HEK293T (cell line): ENCODE measurements around the gene PITX1.

Source experiments
- CTCF ChIA-PET: fragments of 350-600 bp; formaldehyde crosslinking; extraction: SDS; loops from one replicate; lab custom pipeline; 2021; ENCODE audit warnings: antibody characterized with exemption, inconsistent platforms; lab: Yijun Ruan, JAX
- POLR2A ChIA-PET: fragments of 350-600 bp; formaldehyde crosslinking; extraction: SDS; loops from one replicate; lab custom pipeline; 2020; ENCODE audit warnings: antibody characterized with exemption, inconsistent platforms; lab: Yijun Ruan, JAX
- DNase-seq: peaks from one replicate; pipeline ENCODE4 v3.0.0; 2012; ENCODE audit warnings: mixed read lengths; ENCODE audit errors: extremely low spot score
- ARNT ChIP-seq: fragments of 450-650 bp; IDR thresholded peaks from 2 replicates; pipeline ENCODE4 v1.6.1; 2017; ENCODE audit warnings: mild to moderate bottlenecking
- BHLHE40 ChIP-seq: fragments of 450-650 bp; IDR thresholded peaks from 2 replicates; pipeline ENCODE4 v1.6.1; 2016; ENCODE audit warnings: mild to moderate bottlenecking, moderate library complexity, borderline replicate concordance
- CTBP1 ChIP-seq: fragments of 450-650 bp; IDR thresholded peaks from 2 replicates; pipeline ENCODE4 v1.6.1; 2016; ENCODE audit warnings: borderline replicate concordance
- ELF4 ChIP-seq: fragments of 450-650 bp; IDR thresholded peaks from 2 replicates; pipeline ENCODE4 v1.6.1; 2017; ENCODE audit warnings: antibody characterized with exemption
- FOXA1 ChIP-seq: fragments of 450-650 bp; IDR thresholded peaks from 2 replicates; pipeline ENCODE4 v1.6.1; 2016; ENCODE audit warnings: mild to moderate bottlenecking
- FOXK2 ChIP-seq: fragments of 450-650 bp; IDR thresholded peaks from 2 replicates; pipeline ENCODE4 v1.6.1; 2016; ENCODE audit warnings: mild to moderate bottlenecking
- FOXM1 ChIP-seq: fragments of 450-650 bp; IDR thresholded peaks from 2 replicates; pipeline ENCODE4 v1.6.1; 2017; ENCODE audit warnings: mild to moderate bottlenecking, borderline replicate concordance
- HDGF ChIP-seq: fragments of 450-650 bp; IDR thresholded peaks from 2 replicates; pipeline ENCODE4 v1.6.1; 2017; ENCODE audit warnings: antibody characterized with exemption, borderline replicate concordance
- L3MBTL2 ChIP-seq: fragments of 450-650 bp; conservative IDR thresholded peaks from 2 replicates; pipeline ENCODE4 v1.6.1; 2016; ENCODE audit warnings: mild to moderate bottlenecking
- LEF1 ChIP-seq: fragments of 450-650 bp; IDR thresholded peaks from 2 replicates; pipeline ENCODE4 v1.6.1; 2017; ENCODE audit warnings: mild to moderate bottlenecking, borderline replicate concordance
- NFRKB ChIP-seq: fragments of 450-650 bp; IDR thresholded peaks from 2 replicates; pipeline ENCODE4 v1.6.1; 2016; ENCODE audit warnings: mild to moderate bottlenecking, moderate library complexity
- PKNOX1 ChIP-seq: fragments of 450-650 bp; IDR thresholded peaks from 2 replicates; pipeline ENCODE4 v1.6.1; 2016
- SP1 ChIP-seq: fragments of 450-650 bp; IDR thresholded peaks from 2 replicates; pipeline ENCODE4 v1.6.1; 2017
- SUZ12 ChIP-seq: fragments of 450-650 bp; IDR thresholded peaks from 2 replicates; pipeline ENCODE4 v1.6.1; 2016; ENCODE audit warnings: mild to moderate bottlenecking
- TARDBP ChIP-seq: fragments of 450-650 bp; IDR thresholded peaks from 2 replicates; pipeline ENCODE4 v1.6.1; 2016
- ZNF384 ChIP-seq: fragments of 450-650 bp; IDR thresholded peaks from 2 replicates; pipeline ENCODE4 v1.6.1; 2016

Gene PITX1

GRCh38 chr5:135012951-135013391 lies 21.1 kb downstream of the PITX1 start:
- POLR2A ChIA-PET: interaction anchor here (1.3 kb wide), 1 partner anchor 173 kb away, joined by 3 read pairs; no protein-coding TSS in a partner anchor
- CTCF ChIA-PET: interaction anchor here (0.6 kb wide), 2 partner anchors 108 to 194 kb away, joined by 3 read pairs; no protein-coding TSS in a partner anchor
- no peak for DNase-seq

GRCh38 chr5:135012033-135012588 lies 21.9 kb downstream of the PITX1 start:
- ChIA-PET CTCF (interaction anchor here (0.6 kb wide), 1 partner anchor 109 kb away, joined by 3 read pairs; no protein-coding TSS in a partner anchor), POLR2A (interaction anchor here (1.3 kb wide), 1 partner anchor 174 kb away, joined by 3 read pairs; no protein-coding TSS in a partner anchor)
- TF ChIP-seq FOXK2 (no peak), ARNT (no peak), SP1 (no peak)
- DNase-seq: no peak

More at GRCh38 chr5:135012951-135013391, 21.1 kb downstream of the PITX1 start:
- TF ChIP-seq SUZ12 (no peak), PKNOX1 (no peak), LEF1 (no peak), BHLHE40 (no peak), TARDBP (no peak), FOXM1 (no peak), ZNF384 (no peak), NFRKB (no peak), HDGF (no peak), ARNT (no peak), CTBP1 (no peak), ELF4 (no peak), L3MBTL2 (no peak), FOXA1 (no peak), FOXK2 (no peak), SP1 (no peak)

- CTCF ChIA-PET: interaction anchor here (1.4 kb wide), 1 partner anchor 13 kb away, joined by 3 read pairs; no protein-coding TSS in a partner anchor
- TF ChIP-seq PKNOX1: no peak
- no peak for TF ChIP-seq TARDBP
- TF ChIP-seq ARNT: no peak
- no peak for TF ChIP-seq ZNF384
- no peak for TF ChIP-seq ELF4
- no peak for TF ChIP-seq LEF1
- TF ChIP-seq FOXM1: no peak
- no peak for TF ChIP-seq SUZ12
- TF ChIP-seq FOXA1: no peak
- no peak for TF ChIP-seq FOXK2
- no peak for TF ChIP-seq CTBP1
- no peak for TF ChIP-seq NFRKB
- TF ChIP-seq SP1: no peak
- no peak for TF ChIP-seq HDGF
- TF ChIP-seq BHLHE40: no peak
- TF ChIP-seq L3MBTL2: no peak
- POLR2A ChIA-PET: no interaction called here
- no peak for DNase-seq
Measured at GRCh38 chr5:135011355-135012032, 22.5 kb downstream of the PITX1 start.

- ChIA-PET POLR2A (no interaction called here), CTCF (interaction anchor here (1.4 kb wide), 1 partner anchor 14 kb away, joined by 3 read pairs; no protein-coding TSS in a partner anchor)
- no peak for DNase-seq
- TF ChIP-seq ZNF384: no peak
- TF ChIP-seq NFRKB: no peak
- TF ChIP-seq FOXK2: no peak
- TF ChIP-seq SP1: no peak
- no peak for TF ChIP-seq TARDBP
- TF ChIP-seq HDGF: no peak
- no peak for TF ChIP-seq ELF4
- no peak for TF ChIP-seq ARNT
- TF ChIP-seq L3MBTL2: no peak
- no peak for TF ChIP-seq FOXA1
- no peak for TF ChIP-seq SUZ12
- TF ChIP-seq FOXM1: no peak
- no peak for TF ChIP-seq BHLHE40
- no peak for TF ChIP-seq CTBP1
- no peak for TF ChIP-seq LEF1
- TF ChIP-seq PKNOX1: no peak
Measured at GRCh38 chr5:135010502-135011354, 23.3 kb downstream of the PITX1 start.
